Right kidney (tissue), 1 donor: Measurements from ENCODE around the gene PBLD.
A peak's percentile ranks its signal among the peaks of the same experiment; 100 is the strongest.
"Not testable (repeated sequence)": the region's sequence is repeated elsewhere in the genome, so short reads cannot be mapped to it uniquely, and the experiment has no call there.

Source experiments
- DNase-seq: peaks from one replicate; pipeline ENCODE4 v3.0.0-alpha.2; 2016

Gene PBLD

DNA sequence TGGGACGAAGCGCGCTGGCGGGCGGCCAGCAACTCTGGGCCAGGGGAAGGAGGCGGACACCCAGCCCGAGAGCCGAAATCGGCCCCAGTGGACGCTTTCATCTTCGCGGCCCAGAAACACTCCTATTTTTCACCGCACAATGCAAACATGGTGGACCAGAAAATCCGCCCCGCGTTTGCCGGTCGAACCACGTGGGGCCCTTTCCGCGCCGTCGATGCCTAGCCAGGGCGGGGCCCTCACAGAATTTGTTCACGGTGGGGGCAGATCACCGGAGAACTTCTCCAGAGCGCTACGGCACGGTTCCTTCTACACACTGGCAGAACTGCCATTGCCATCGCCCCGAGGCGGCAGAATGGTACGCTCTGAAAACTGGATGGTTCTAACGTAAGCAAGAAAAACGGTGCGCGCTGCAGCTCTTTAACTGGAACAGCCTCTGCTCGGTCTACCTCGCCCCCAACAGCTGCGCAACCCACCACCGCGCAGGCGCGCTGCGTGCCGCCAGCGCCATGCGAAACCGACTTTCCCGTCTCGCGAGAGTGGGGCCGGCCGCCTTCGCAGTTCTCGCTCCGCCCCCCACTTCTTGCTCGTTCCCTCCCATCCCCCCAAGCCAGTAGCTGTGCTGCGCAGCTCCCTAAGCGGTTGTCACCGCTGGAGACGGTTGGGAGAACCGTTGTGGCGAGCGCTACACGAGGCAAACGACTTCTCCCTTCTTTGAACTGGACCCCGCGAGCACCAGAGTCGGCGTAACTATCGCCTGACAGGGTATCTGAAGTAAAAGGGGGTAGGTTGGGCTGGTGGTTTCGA lies 1.1 kb downstream of the PBLD start, which contains the start of gene HNRNPH3:
Gene HNRNPH3, plus strand, starts transcription at position 610 of the 804 bp plus-strand sequence. CDS start 5,158 bp downstream, outside the sequence.
- DNase-seq = peak; percentile 97

GRCh38 chr10:68330852-68331454 lies 1.8 kb downstream of the PBLD start:
- DNase-seq = no peak

GRCh38 chr10:68329506-68329861 lies 3.2 kb downstream of the PBLD start:
- no peak for DNase-seq

DNA sequence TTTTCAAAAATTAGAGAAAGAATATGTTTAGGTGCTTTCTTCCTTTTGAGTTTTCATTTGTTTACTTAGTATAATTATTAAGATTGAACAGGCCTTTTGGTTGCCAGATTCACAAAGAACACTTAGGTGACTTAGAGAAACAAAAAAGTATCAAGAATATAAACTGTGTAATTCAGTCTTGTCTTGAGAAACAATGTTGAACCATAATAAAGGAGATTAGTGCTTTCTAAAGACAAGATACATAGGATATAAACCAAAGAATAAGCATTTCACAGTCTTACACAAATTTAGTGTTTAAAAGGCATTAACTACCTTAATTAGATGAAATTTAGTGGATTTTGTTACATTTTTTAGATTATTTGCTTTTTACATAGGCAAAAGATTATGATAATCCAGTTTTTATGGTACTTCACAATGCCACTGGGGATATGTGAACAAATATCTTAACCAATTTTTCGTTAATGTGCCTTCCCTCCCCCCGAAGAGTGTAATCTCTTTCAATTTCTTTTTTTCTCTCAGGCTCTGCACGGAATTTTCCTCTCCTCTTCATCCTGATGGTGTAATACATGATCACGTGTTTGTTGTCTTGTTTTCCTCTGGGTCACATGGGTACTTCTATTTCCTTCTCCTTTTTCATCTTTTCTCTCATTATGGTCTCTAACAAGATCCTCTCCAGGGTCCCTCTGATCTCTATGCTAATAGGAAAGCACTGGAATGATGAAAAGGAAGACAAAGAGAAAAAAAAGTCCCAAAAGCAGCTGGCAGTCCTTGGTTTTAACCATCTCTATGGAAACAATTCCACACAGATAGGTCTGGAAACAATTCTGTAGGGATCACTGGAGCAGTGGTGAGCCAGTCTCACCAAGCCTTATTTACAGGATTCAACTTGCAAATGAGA lies 4.6 kb downstream of the PBLD start:
- DNase-seq = peak; percentile 28

- not testable (repeated sequence) for DNase-seq
Observed at GRCh38 chr10:68324396-68324795, 8.3 kb downstream of the PBLD start.

- no peak for DNase-seq
Observed at GRCh38 chr10:68318331-68319059, 14.2 kb downstream of the PBLD start.

DNA sequence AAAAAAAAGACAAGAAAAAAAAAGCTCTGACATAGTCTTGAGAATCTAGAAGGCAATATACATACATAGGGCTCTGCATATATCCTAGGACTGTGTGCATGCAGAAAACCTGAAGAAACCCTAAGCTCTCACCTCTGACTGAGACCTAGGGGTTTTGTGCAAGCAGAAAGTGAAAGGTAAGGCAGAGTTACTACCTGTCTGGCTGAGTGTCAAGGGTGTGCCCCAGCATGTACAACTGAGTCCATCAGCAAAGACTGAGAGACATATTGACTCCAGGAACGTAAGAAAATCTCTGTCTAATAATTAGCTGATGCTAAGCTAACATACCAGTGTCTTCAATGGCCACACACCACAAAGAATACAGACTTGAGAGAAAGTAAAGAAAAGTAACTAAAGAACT lies 17.1 kb downstream of the PBLD start:
- DNase-seq = no peak

- not testable (repeated sequence) for DNase-seq
Observed at GRCh38 chr10:68314930-68315329, 17.8 kb downstream of the PBLD start.

GRCh38 chr10:68310531-68310930 lies 22.2 kb downstream of the PBLD start:
- no peak for DNase-seq

DNA sequence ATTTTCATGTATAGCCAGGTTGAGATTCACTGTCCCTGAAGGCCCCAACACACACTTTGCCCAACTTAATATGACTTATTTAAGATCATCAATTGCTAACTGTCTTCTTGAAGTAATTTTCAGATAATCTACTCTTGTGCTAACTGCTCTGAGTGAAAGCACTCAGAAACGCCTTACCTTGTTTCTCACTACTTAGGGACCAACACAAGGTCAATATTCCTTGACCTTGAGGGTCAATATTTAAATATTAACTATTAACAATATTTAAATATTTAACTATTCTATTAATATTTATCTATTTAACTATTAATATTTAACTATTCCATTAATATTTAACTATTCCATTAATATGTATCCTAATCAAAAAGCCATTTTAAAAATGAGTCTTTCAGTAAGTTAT lies 26.9 kb downstream of the PBLD start:
- DNase-seq = no peak

DNA sequence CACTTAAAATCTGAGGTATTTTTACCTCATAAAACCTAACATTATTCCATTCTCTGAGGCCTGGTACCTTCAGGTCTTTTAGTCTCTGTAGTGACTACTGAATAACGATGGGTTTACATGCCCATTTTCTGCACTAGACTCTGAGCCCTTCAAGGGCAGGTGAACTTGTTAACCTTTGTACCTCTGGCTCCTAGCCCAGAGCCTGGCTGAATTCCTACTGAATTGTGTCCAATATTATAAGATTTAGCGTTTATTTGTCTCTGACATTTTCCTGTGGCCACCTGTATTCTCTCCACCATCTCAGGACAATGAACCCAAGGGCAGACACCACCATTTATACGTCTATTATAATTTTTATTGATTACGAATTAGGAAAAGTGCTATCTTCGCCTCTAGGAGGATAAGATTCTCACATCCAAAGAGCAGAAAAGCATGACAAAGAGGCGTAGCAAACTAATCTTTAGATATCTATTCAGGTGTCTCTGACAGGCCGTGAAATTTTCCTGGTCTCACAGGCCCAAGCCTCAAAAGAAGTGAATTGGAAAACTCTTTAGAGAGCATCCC lies 28.8 kb downstream of the PBLD start:
- DNase-seq = no peak

GRCh38 chr10:68302871-68303270 lies 29.9 kb downstream of the PBLD start:
- DNase-seq = no peak

DNA sequence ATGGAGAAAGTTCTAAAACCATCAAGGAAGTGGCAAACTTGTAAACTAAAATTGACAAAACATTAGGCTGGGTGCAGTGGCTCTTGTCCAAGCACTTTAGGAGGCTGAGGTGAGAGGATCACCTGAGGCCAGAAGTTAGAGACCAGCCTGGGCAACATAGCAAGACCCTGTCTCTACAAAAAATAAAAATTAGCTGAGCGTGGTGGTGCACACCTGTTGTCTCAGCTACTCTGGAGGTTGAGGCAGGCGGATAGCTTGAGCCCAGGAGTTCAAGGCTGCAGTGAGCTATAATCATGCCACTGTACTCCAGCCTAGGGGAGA lies 30.3 kb downstream of the PBLD start:
- DNase-seq = no peak

GRCh38 chr10:68301790-68302502 lies 30.8 kb downstream of the PBLD start:
- peak; percentile 26 for DNase-seq

- no peak for DNase-seq
Observed at GRCh38 chr10:68301301-68301700, 31.4 kb downstream of the PBLD start.

DNA sequence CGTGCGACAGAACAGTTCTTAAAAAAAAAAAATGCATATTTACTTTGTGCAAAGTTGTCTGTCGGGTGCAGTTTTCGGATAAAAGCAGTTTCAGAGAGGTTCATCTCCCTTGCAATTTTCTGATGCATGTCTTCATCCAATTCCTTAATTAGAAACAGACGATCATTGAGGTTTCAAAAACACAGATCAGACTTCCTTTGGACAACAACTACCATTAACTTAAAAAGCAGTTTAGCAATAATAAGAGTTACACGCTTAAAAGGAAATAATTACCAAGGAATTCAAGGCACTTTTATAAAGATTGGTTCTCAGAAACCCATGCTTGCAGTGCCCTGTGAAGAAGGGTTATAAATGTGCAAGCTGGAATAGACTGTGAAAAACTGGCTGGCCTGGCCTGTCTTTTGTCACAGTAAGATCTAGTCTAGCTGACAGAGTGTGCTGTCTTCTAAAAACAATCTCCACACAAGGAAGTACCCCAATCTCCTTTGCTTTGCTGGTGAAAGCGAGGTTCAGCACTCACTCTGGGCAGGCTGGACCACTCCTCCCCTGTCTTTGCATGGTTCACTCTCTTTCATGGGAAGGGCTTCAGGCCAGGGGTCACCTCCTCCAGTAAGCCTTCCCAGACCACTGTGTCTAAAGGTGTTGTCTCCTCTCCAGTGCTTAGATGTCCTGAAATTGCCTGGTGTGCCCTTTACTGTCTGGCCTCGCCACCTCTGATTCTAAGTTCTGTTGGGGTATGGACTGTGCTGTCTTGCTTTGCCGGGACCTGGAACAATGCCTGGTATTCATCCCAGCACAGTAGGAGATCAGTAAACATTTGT lies 35.7 kb downstream of the PBLD start:
- no peak for DNase-seq

- no peak for DNase-seq
Observed at GRCh38 chr10:68290736-68291135, 42.0 kb downstream of the PBLD start.

DNA sequence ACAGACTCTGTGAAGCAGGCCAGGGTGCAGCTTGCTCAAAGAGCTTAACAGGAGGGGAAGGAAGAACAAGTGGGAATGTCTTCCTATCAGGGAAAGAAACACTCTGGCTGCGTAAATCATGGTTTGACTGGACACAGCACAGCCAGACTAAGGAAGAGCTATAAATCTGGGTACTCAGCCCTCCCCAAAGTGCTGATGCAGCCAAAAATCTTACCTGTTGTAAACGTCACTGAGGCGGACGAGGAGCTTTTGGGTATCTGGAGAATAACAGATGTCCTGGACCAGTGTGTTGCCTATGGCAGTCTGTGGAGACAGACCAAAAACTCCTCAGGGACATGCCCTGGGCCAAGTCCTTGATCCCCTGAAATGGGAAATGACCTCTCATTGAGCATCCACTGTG lies 44.0 kb downstream of the PBLD start:
- DNase-seq = no peak

DNA sequence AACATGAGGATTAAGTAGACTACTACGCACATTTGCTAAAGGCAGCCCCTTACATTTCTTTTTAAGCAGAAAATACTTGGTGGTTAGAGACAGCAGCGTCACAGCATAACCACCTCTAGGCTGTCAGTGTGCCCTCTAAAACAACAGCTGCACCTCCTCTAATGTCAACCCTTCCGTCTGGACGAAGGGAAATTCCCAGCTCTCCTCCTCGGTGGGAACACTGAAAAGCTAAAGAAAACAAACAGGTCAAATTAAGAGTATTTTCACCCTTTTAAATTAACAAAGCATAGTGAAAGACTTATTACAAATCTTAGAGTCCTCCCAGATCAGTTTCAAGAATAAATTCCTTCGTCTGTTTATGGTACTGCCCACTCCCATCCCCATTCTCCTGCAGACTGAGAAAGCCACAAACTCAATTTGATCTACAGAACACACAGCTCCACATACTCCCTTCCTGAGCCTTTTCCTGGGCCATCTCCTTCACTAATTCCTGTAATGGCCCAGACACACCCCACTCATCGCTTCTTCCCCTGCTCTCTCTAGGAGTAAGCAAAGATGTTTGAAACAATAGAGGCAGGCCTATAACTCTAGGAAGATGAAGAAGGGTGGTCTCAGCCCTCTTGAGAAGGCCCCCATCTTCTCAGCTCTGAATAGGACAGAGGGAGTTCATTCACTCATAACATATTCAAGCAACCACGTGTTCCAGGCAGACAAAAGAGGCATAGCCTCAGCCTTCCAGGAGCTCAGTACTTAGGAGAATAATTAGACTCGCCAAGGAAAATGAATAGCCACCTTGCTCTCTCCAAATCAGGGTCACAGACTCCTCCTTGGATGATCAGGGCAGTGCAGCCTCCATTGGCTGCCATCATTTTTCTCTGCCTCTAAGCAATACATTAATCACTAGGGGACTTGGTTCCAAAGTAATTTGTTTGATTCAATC lies 48.4 kb downstream of the PBLD start:
- peak; percentile 45 for DNase-seq
